H1 (cell line): ENCODE data around the gene FAM53B. TPM values are rescaled to one million over a fixed set of nuclear protein-coding genes. Genes with fewer than 3 reads are reported as not detected.

Source experiments
- CTCF ChIA-PET: fragments of 300-600 bp; sonication (Branson Sonifier 250); formaldehyde crosslinking; loops from one replicate; lab custom pipeline; 2021; ENCODE audit not compliant: partially characterized antibody; lab: Charles Lee
- POLR2A ChIA-PET: fragments of 300-600 bp; sonication (Branson Sonifier 250); formaldehyde crosslinking; loops from one replicate; lab custom pipeline; 2021; ENCODE audit warnings: inconsistent platforms; ENCODE audit not compliant: partially characterized antibody; lab: Charles Lee
- DNase-seq, 2 experiments: peaks; one replicate each; pipeline versions ENCODE4 v3.0.0 to v3.0.0-alpha.2; 2010 to 2022; ENCODE audit warnings: low spot score in 2 of 2, low read depth in 1 of 2, mixed read lengths in 1 of 2
- FAIRE-seq: peaks from 2 replicates; lab custom pipeline; 2011; peaks lifted over from hg19 to GRCh38; lab: Jason Lieb, UNC
- H2AFZ ChIP-seq: 2 replicates; pipeline ENCODE4 v1.8.1; 2012; ENCODE audit warnings: low read length, inconsistent platforms
- H2AK5ac ChIP-seq: 2 replicates; pipeline ENCODE4 v1.6.1; 2013; ENCODE audit warnings: low read depth, low read length
- H2BK120ac ChIP-seq: replicated peaks from 2 replicates; pipeline ENCODE3; 2013; ENCODE audit warnings: low read depth, low read length, inconsistent platforms
- H2BK12ac ChIP-seq: 2 replicates; pipeline ENCODE4 v1.6.1; 2013; ENCODE audit warnings: low read depth, low read length
- H2BK15ac ChIP-seq: 2 replicates; pipeline ENCODE4 v1.6.1; 2013; ENCODE audit warnings: low read length
- H2BK20ac ChIP-seq: 2 replicates; pipeline ENCODE4 v1.6.1; 2013; ENCODE audit warnings: low read length
- H2BK5ac ChIP-seq: 2 replicates; pipeline ENCODE4 v1.6.1; 2013; ENCODE audit warnings: low read depth, low read length
- H3K14ac ChIP-seq: 2 replicates; pipeline ENCODE4 v1.6.1; 2013; ENCODE audit warnings: inconsistent platforms; ENCODE audit not compliant: insufficient read length
- H3K18ac ChIP-seq: 2 replicates; pipeline ENCODE4 v1.6.1; 2013; ENCODE audit warnings: low read length; ENCODE audit errors: extremely low read depth
- H3K23ac ChIP-seq: 2 replicates; pipeline ENCODE4 v1.6.1; 2013; ENCODE audit warnings: inconsistent platforms; ENCODE audit not compliant: insufficient read length
- H3K23me2 ChIP-seq: 2 replicates; pipeline ENCODE4 v1.6.1; 2013; ENCODE audit warnings: low read depth, low read length
- H3K27ac ChIP-seq: 2 replicates; pipeline ENCODE4 v1.6.1; 2011; ENCODE audit warnings: low read depth, low read length, inconsistent platforms
- H3K27me3 ChIP-seq, 4 experiments: replicated peaks in 1 of 4; 1 replicate in 1 of 4; 2 replicates in 3 of 4; pipeline versions ENCODE4 v1.6.1 to v1.8.1; 2011 to 2013; ENCODE audit warnings: low read length in 3 of 4, mild to moderate bottlenecking in 3 of 4, inconsistent platforms in 2 of 4, mixed read lengths in 2 of 4, moderate library complexity in 1 of 4; ENCODE audit not compliant: control insufficient read depth in 3 of 4, insufficient read depth in 3 of 4; ENCODE audit errors: extremely low read depth in 1 of 4
- H3K36me3 ChIP-seq, 4 experiments: 2 replicates each; pipeline versions ENCODE4 v1.6.1 to v1.8.1; 2011 to 2013; ENCODE audit warnings: mild to moderate bottlenecking in 4 of 4, low read length in 3 of 4, moderate library complexity in 2 of 4, control low read depth in 1 of 4, inconsistent platforms in 1 of 4; ENCODE audit not compliant: insufficient read depth in 4 of 4, control insufficient read depth in 2 of 4
- H3K4ac ChIP-seq: replicated peaks from 2 replicates; pipeline ENCODE3; 2013; ENCODE audit warnings: low read length, low read depth, mixed read lengths, inconsistent platforms; ENCODE audit not compliant: insufficient read length
- H3K4me1 ChIP-seq, 4 experiments: replicated peaks in 1 of 4; 1 replicate in 1 of 4; 2 replicates in 3 of 4; pipeline versions ENCODE4 v1.6.1 to v1.8.1; 2011 to 2013; ENCODE audit warnings: low read length in 3 of 4, inconsistent platforms in 2 of 4, mixed read lengths in 1 of 4; ENCODE audit not compliant: insufficient read depth in 4 of 4, control insufficient read depth in 3 of 4
- H3K4me2 ChIP-seq, 2 experiments: 2 replicates each; pipeline versions ENCODE4 v1.6.1 to v1.8.1; 2011 to 2013; ENCODE audit warnings: low read depth in 2 of 2, low read length in 2 of 2, control low read depth in 1 of 2, inconsistent platforms in 1 of 2, mild to moderate bottlenecking in 1 of 2; ENCODE audit not compliant: insufficient read depth in 1 of 2
- H3K4me3 ChIP-seq, 4 experiments: fragments of 200-600, 300-600 bp in 1 of 4; sonication (generic), shearing (Covaris generic), sonication (Bioruptor Twin) in 1 of 4; 2 replicates each; pipeline versions ENCODE4 v1.5.1 to v1.8.1; 2011 to 2016; ENCODE audit warnings: low read length in 4 of 4, low read depth in 3 of 4, control low read depth in 2 of 4, inconsistent platforms in 2 of 4, mild to moderate bottlenecking in 2 of 4, mixed read lengths in 1 of 4, moderate library complexity in 1 of 4; ENCODE audit not compliant: insufficient read depth in 2 of 4; ENCODE audit errors: extremely low read depth in 1 of 4
- H3K56ac ChIP-seq: replicated peaks from 2 replicates; pipeline ENCODE3; 2013; ENCODE audit warnings: low read depth, mild to moderate bottlenecking, mixed read lengths, low read length, inconsistent platforms; ENCODE audit not compliant: insufficient read length
- H3K79me1 ChIP-seq: 2 replicates; pipeline ENCODE4 v1.6.1; 2013; ENCODE audit warnings: low read depth, low read length, control low read depth
- H3K79me2 ChIP-seq, 2 experiments: 2 replicates each; pipeline versions ENCODE4 v1.6.1 to v1.8.1; 2012 to 2013; ENCODE audit warnings: low read length in 2 of 2, mild to moderate bottlenecking in 2 of 2, inconsistent platforms in 1 of 2; ENCODE audit not compliant: insufficient read depth in 2 of 2, control insufficient read depth in 1 of 2
- H3K9ac ChIP-seq, 4 experiments: replicated peaks in 1 of 4; 1 replicate in 1 of 4; 2 replicates in 3 of 4; pipeline versions ENCODE4 v1.6.1 to v1.8.1; 2011 to 2013; ENCODE audit warnings: low read depth in 3 of 4, low read length in 3 of 4, control low read depth in 2 of 4, mild to moderate bottlenecking in 2 of 4, moderate library complexity in 2 of 4, inconsistent platforms in 1 of 4; ENCODE audit errors: extremely low read depth in 1 of 4
- H3K9me3 ChIP-seq, 2 experiments: 2 replicates each; pipeline versions ENCODE4 v1.6.1 to v1.8.1; 2012 to 2013; ENCODE audit warnings: mild to moderate bottlenecking in 2 of 2, moderate library complexity in 2 of 2, control low read depth in 1 of 2, inconsistent platforms in 1 of 2, low read depth in 1 of 2, low read length in 1 of 2, mixed read lengths in 1 of 2; ENCODE audit not compliant: insufficient read depth in 2 of 2
- H4K20me1 ChIP-seq, 2 experiments: replicated peaks in 1 of 2; 2 replicates each; pipeline versions ENCODE3 to v1.8.1; 2011 to 2013; ENCODE audit warnings: inconsistent platforms in 2 of 2, low read length in 2 of 2, mild to moderate bottlenecking in 1 of 2; ENCODE audit not compliant: insufficient read depth in 2 of 2, control insufficient read depth in 1 of 2
- H4K5ac ChIP-seq: 2 replicates; pipeline ENCODE4 v1.6.1; 2013; ENCODE audit warnings: low read length, low read depth, mixed read lengths, inconsistent platforms; ENCODE audit not compliant: insufficient read length
- H4K8ac ChIP-seq: 2 replicates; pipeline ENCODE4 v1.8.0; 2013; ENCODE audit warnings: mild to moderate bottlenecking, moderate library complexity, low read length, inconsistent platforms; ENCODE audit not compliant: insufficient read depth; ENCODE audit errors: extremely low read depth
- H4K91ac ChIP-seq: replicated peaks from 2 replicates; pipeline ENCODE3; 2013; ENCODE audit warnings: low read length, mixed read lengths, inconsistent platforms; ENCODE audit not compliant: insufficient read length
- ASH2L ChIP-seq: fragments of 200-600, 300-600 bp; sonication (generic); IDR thresholded peaks from one replicate; pipeline ENCODE4 v1.7.1; 2017; ENCODE audit warnings: low read length
- CHD1 ChIP-seq: IDR thresholded peaks from 2 replicates; pipeline ENCODE4 v1.6.1; 2012; ENCODE audit warnings: low read depth, low read length, improper control_type of control experiment
- E2F6 ChIP-seq: IDR thresholded peaks from 2 replicates; pipeline ENCODE4 v1.6.1; 2012; ENCODE audit warnings: inconsistent platforms
- EGR1 ChIP-seq: IDR thresholded peaks from 2 replicates; pipeline ENCODE4 v1.6.1; 2011; ENCODE audit warnings: low read depth, low read length, borderline replicate concordance
- JUND ChIP-seq: IDR thresholded peaks from 2 replicates; pipeline ENCODE4 v1.6.1; 2011; ENCODE audit warnings: mild to moderate bottlenecking, improper control_type of control experiment, low read length
- NRF1 ChIP-seq: IDR thresholded peaks from 2 replicates; pipeline ENCODE4 v1.6.1; 2011; ENCODE audit warnings: mild to moderate bottlenecking, low read depth, low read length, improper control_type of control experiment
- POLR2A ChIP-seq, 2 experiments: IDR thresholded peaks; 1 replicate in 1 of 2; 2 replicates in 1 of 2; pipeline ENCODE4 v1.6.1; 2011; ENCODE audit warnings: low read depth in 2 of 2, low read length in 2 of 2, mild to moderate bottlenecking in 2 of 2; ENCODE audit errors: control extremely low read depth in 1 of 2
- SIX5 ChIP-seq: IDR thresholded peaks from 2 replicates; pipeline ENCODE4 v1.6.1; 2011; ENCODE audit warnings: mild to moderate bottlenecking, low read depth, low read length
- SUZ12 ChIP-seq: fragments of 200-600 bp; sonication (generic); IDR thresholded peaks from 2 replicates; pipeline ENCODE4 v1.6.1; 2012; ENCODE audit warnings: mild to moderate bottlenecking, inconsistent platforms, low read length, moderate library complexity, mixed read lengths
- TAF1 ChIP-seq: IDR thresholded peaks from 2 replicates; pipeline ENCODE4 v1.6.1; 2011; ENCODE audit warnings: mild to moderate bottlenecking, low read depth, low read length
- TEAD4 ChIP-seq: IDR thresholded peaks from 2 replicates; pipeline ENCODE4 v1.6.1; 2012; ENCODE audit warnings: low read depth, low read length, inconsistent platforms, mixed read lengths
- WGBS, 2 experiments: shearing (Covaris generic) in 1 of 2; methylation state at CpG; one replicate each; pipeline versions ENCODE4 v1.1.6 to v1.1.7; 2013 to 2015; ENCODE audit warnings: low lambda C conversion rate in 2 of 2, mixed read lengths in 2 of 2, inconsistent platforms in 1 of 2, low coverage in 1 of 2, missing lambda C conversion rate in 1 of 2; ENCODE audit not compliant: insufficient replicate concordance in 2 of 2, insufficient coverage in 1 of 2, insufficient read length in 1 of 2; ENCODE audit errors: extremely low coverage in 1 of 2, missing lambda C conversion rate in 1 of 2; 5-methylcytosine and 5-hydroxymethylcytosine counted together
- polyA plus RNA-seq, 7 experiments: library from polyadenylated mRNA; depleted of rRNA in 3 of 7; stranded (reverse) in 5 of 7; unstranded in 2 of 7; fragments of >200 nt in 5 of 7; fragments of 200-250 nt in 2 of 7; gene quantifications; 1 replicate in 5 of 7; 2 replicates in 1 of 7; 4 replicates in 1 of 7; pipeline versions ENCODE4 v1.2.1 to v1.2.3, GENCODE V29; 2011 to 2013; ENCODE audit warnings: missing spikeins in 2 of 7, mixed read lengths in 2 of 7
- total RNA-seq: library from RNA; stranded (reverse); fragmentation: NEBNext Ultra II Directional; extraction: Animal tissue kit (Norgen Biotek cat#: 25700); gene quantifications from 2 replicates; pipeline ENCODE4 v1.2.1, GENCODE V29; 2021
- TF ChIP-seq, protein P1 (sequence below): IDR thresholded peaks from 2 replicates; pipeline ENCODE4 v1.6.1; 2011; ENCODE audit warnings: low read length, improper control_type of control experiment
- TF ChIP-seq, protein P2 (sequence below): IDR thresholded peaks from 2 replicates; pipeline ENCODE4 v1.6.1; 2011; ENCODE audit warnings: low read depth, mild to moderate bottlenecking, low read length; ENCODE audit not compliant: insufficient read depth

FAM53B gene
- total and polyA plus RNA-seq, 2 of the 8 experiments (the other 6 are each of a cell fraction or from before 2014, with no cell fraction given), result 5.3 to 14.4 TPM

GRCh38 chr10:124723826-124724225 lies 20.4 kb downstream of the FAM53B start:
- H2BK15ac ChIP-seq, result no peak overlapping the region
- H4K5ac ChIP-seq, result no peak overlapping the region
- H4K91ac ChIP-seq, result no peak overlapping the region
- H4K20me1 ChIP-seq, result peaks cover 0 to 17% of the 10 kb centered on the region in 2 experiments
- H3K27ac ChIP-seq, result no peak overlapping the region
- WGBS, 2 experiments, result 86% methylated on average over 9 of the region's 9 CpGs; no CpG with 5 or more reads in 1 of the 2 experiments
- DNase-seq, result no peak
- H3K36me3 ChIP-seq, result no peaks in the 10 kb centered on the region
- no peak overlapping the region for H3K23ac ChIP-seq
- H3K14ac ChIP-seq, result no peak overlapping the region
- H3K18ac ChIP-seq, result no peak overlapping the region
- no peak overlapping the region for H3K4me2 ChIP-seq
- H3K4ac ChIP-seq, result no peak overlapping the region
- H2BK20ac ChIP-seq, result no peak overlapping the region
- H3K23me2 ChIP-seq, result no peaks in the 10 kb centered on the region
- H3K56ac ChIP-seq, result no peak overlapping the region
- H3K4me1 ChIP-seq, result peaks cover 0 to 4% (median 2%) of the 10 kb centered on the region in 4 experiments; a peak in 3 of 7 replicates
- no peak overlapping the region for H3K4me3 ChIP-seq
- H3K9ac ChIP-seq, result no peak overlapping the region
- peaks cover 5% of the 10 kb centered on the region; the same call in 1 of the 2 replicates for H3K79me1 ChIP-seq
- H3K9me3 ChIP-seq, result no peaks in the 10 kb centered on the region
- H2AK5ac ChIP-seq, result no peak overlapping the region
- H3K27me3 ChIP-seq, result no peaks in the 10 kb centered on the region
- ChIA-PET CTCF (interaction anchor here (0.8 to 10.3 kb wide), 7 partner anchors 10 to 146 kb away, joined by 3 to 86 read pairs (median 4); no protein-coding TSS in a partner anchor), POLR2A (no interaction called here)
- H2AFZ ChIP-seq, result no peak overlapping the region
- no peaks in the 10 kb centered on the region for H3K79me2 ChIP-seq
- FAIRE-seq, result no peak
- no peak overlapping the region for H2BK12ac ChIP-seq
- no peak overlapping the region for H2BK5ac ChIP-seq
- no peak overlapping the region for H2BK120ac ChIP-seq
- no peak overlapping the region for H4K8ac ChIP-seq
- TF ChIP-seq POLR2A (IDR thresholded peaks at IDR 0.05; ENCODE audit: control extremely low read depth in 1 of 2, low read depth in 2 of 2, low read length in 2 of 2) (no peak), CHD1 (no peak), SIX5 (no peak), JUND (no peak), TAF1 (no peak), EGR1 (no peak), SUZ12 (no peak), TEAD4 (no peak), E2F6 (no peak), ASH2L (no peak), NRF1 (no peak)
- TF ChIP-seq, protein P1, sequence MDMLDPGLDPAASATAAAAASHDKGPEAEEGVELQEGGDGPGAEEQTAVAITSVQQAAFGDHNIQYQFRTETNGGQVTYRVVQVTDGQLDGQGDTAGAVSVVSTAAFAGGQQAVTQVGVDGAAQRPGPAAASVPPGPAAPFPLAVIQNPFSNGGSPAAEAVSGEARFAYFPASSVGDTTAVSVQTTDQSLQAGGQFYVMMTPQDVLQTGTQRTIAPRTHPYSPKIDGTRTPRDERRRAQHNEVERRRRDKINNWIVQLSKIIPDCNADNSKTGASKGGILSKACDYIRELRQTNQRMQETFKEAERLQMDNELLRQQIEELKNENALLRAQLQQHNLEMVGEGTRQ, result no peak
- TF ChIP-seq, protein P2, sequence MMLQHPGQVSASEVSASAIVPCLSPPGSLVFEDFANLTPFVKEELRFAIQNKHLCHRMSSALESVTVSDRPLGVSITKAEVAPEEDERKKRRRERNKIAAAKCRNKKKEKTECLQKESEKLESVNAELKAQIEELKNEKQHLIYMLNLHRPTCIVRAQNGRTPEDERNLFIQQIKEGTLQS, result no peak
